ENCODE measurements around the gene MMRN1.

Gene MMRN1

GRCh38 chr4:89929425-89930159 lies 34.9 kb downstream of the MMRN1 start:
- H3K4me3 ChIP-seq (ENCODE audit: low read length) = no peak overlapping the region
- TF ChIP-seq CTCF (conservative IDR thresholded peaks at IDR 0.05; ENCODE audit: low read length) = no peak
- DNase-seq (ENCODE audit: low read depth) = no peak

- DNase-seq (ENCODE audit: low read depth) = no peak
- no peak overlapping the region for H3K4me3 ChIP-seq (ENCODE audit: low read length)
- no peak for TF ChIP-seq CTCF (conservative IDR thresholded peaks at IDR 0.05; ENCODE audit: low read length)
Observed at GRCh38 chr4:89939546-89939945, 44.9 kb downstream of the MMRN1 start.

GRCh38 chr4:89939994-89940393 lies 45.3 kb downstream of the MMRN1 start:
- no peak for DNase-seq (ENCODE audit: low read depth)
- no peak overlapping the region for H3K4me3 ChIP-seq (ENCODE audit: low read length)
- TF ChIP-seq CTCF (conservative IDR thresholded peaks at IDR 0.05; ENCODE audit: low read length) = no peak

- no peak for DNase-seq (ENCODE audit: low read depth)
- no peak overlapping the region for H3K4me3 ChIP-seq (ENCODE audit: low read length)
- TF ChIP-seq CTCF (conservative IDR thresholded peaks at IDR 0.05; ENCODE audit: low read length) = no peak
Observed at GRCh38 chr4:89942811-89943210, 48.2 kb downstream of the MMRN1 start.

- DNase-seq (ENCODE audit: low read depth) = no peak
- H3K4me3 ChIP-seq (ENCODE audit: low read length) = no peak overlapping the region
- TF ChIP-seq CTCF (conservative IDR thresholded peaks at IDR 0.05; ENCODE audit: low read length) = no peak; the same call in 1 of the 2 replicates
Observed at GRCh38 chr4:89949782-89950387, 55.2 kb downstream of the MMRN1 start.

- no peak overlapping the region for H3K4me3 ChIP-seq (ENCODE audit: low read length)
- DNase-seq (ENCODE audit: low read depth) = no peak
- TF ChIP-seq CTCF (conservative IDR thresholded peaks at IDR 0.05; ENCODE audit: low read length) = no peak
Observed at GRCh38 chr4:89952458-89952857, 57.8 kb downstream of the MMRN1 start.
